GM18861 (cell line): ENCODE data around the gene CTAGE1.

Source experiments
- ATAC-seq: cut with Tn5 transposase; IDR thresholded peaks from one replicate; pipeline ENCODE4 v1.9.1; 2021; ENCODE audit not compliant: unreplicated experiment

The CTAGE1 gene

GRCh38 chr18:22439447-22439846 is 21.7 kb upstream of the CTAGE1 start:
- no peak for ATAC-seq

GRCh38 chr18:22436136-22436535 is 18.4 kb upstream of the CTAGE1 start:
- ATAC-seq: no peak

- no peak for ATAC-seq
These were observed 17.4 kb upstream of the CTAGE1 start for GRCh38 chr18:22434973-22435608.

GRCh38 chr18:22433956-22434355 is 16.2 kb upstream of the CTAGE1 start:
- ATAC-seq: no peak

- ATAC-seq: no peak
These were observed 15.0 kb upstream of the CTAGE1 start for GRCh38 chr18:22432657-22433137.

- ATAC-seq: no peak
These were observed 11.8 kb upstream of the CTAGE1 start for GRCh38 chr18:22429564-22429963.

- ATAC-seq: no peak
These were observed 11.0 kb upstream of the CTAGE1 start for GRCh38 chr18:22428672-22429071.

- ATAC-seq: no peak
These were observed 10.3 kb upstream of the CTAGE1 start for GRCh38 chr18:22427822-22428549.

GRCh38 chr18:22424565-22424963 is 6.8 kb upstream of the CTAGE1 start:
- no peak for ATAC-seq

- ATAC-seq: no peak
These were observed 6.3 kb upstream of the CTAGE1 start for GRCh38 chr18:22423878-22424564.

- no peak for ATAC-seq
These were observed 5.3 kb upstream of the CTAGE1 start for GRCh38 chr18:22422909-22423548.

GRCh38 chr18:22420652-22421051 is 2.9 kb upstream of the CTAGE1 start:
- no peak for ATAC-seq

GRCh38 chr18:22412176-22412911 is 5.4 kb downstream of the CTAGE1 start:
- ATAC-seq: no peak

- no peak for ATAC-seq
These were observed 6.3 kb downstream of the CTAGE1 start for GRCh38 chr18:22411446-22411845.

GRCh38 chr18:22410126-22410525 is 7.6 kb downstream of the CTAGE1 start:
- no peak for ATAC-seq

- ATAC-seq: no peak
These were observed 8.3 kb downstream of the CTAGE1 start for GRCh38 chr18:22409445-22409844.

GRCh38 chr18:22408059-22408458 is 9.7 kb downstream of the CTAGE1 start:
- ATAC-seq: no peak

- no peak for ATAC-seq
These were observed 12.6 kb downstream of the CTAGE1 start for GRCh38 chr18:22405142-22405541.

GRCh38 chr18:22403950-22404349 is 13.8 kb downstream of the CTAGE1 start:
- no peak for ATAC-seq

- no peak for ATAC-seq
These were observed 17.8 kb downstream of the CTAGE1 start for GRCh38 chr18:22399949-22400348.

- ATAC-seq: no peak
These were observed 19.3 kb downstream of the CTAGE1 start for GRCh38 chr18:22398464-22398863.
